Smooth muscle cell of the brain vasculature (primary cell): ENCODE measurements around the gene NME1.
"Not testable (repeated sequence)": the region's sequence is repeated elsewhere in the genome, so short reads cannot be mapped to it uniquely, and the experiment has no call there.

Experiments
- DNase-seq: peaks from one replicate; pipeline ENCODE4 v3.0.0-alpha.2; 2012; ENCODE audit warnings: low read depth, low spot score

NME1 gene

GRCh38 chr17:51153210-51154072 is at the start of gene NME1:
Gene NME1, plus strand, starts transcription at chr17:51153559. Its CDS starts 2,096 bp downstream, at chr17:51155655.
- peak; percentile 98 for DNase-seq

GRCh38 chr17:51107778-51108177 is 45.6 kb upstream of the NME1 start:
- no peak for DNase-seq

GRCh38 chr17:51112303-51113222 is 40.8 kb upstream of the NME1 start:
- DNase-seq, result not testable (repeated sequence)

- no peak for DNase-seq
Measured at GRCh38 chr17:51115179-51115578, 38.2 kb upstream of the NME1 start.

- no peak for DNase-seq
Measured at GRCh38 chr17:51118330-51119195, 34.8 kb upstream of the NME1 start.

- DNase-seq, result peak; percentile 24
Measured at GRCh38 chr17:51119415-51120356, 33.7 kb upstream of the NME1 start.

- DNase-seq, result peak; percentile 12
Measured at GRCh38 chr17:51120357-51120738, 33.0 kb upstream of the NME1 start.

GRCh38 chr17:51120739-51121619 is 32.4 kb upstream of the NME1 start, which contains the start of gene SPAG9:
Gene SPAG9, minus strand, starts transcription at chr17:51120868. Its CDS starts 212 bp downstream, at chr17:51120656.
- DNase-seq, result peak; percentile 89

GRCh38 chr17:51121620-51122472 is 31.5 kb upstream of the NME1 start:
- DNase-seq, result peak; percentile 70

- DNase-seq, result not testable (repeated sequence)
Measured at GRCh38 chr17:51122473-51123115, 30.8 kb upstream of the NME1 start.

GRCh38 chr17:51124640-51125503 is 28.5 kb upstream of the NME1 start:
- no peak for DNase-seq

GRCh38 chr17:51128076-51128475 is 25.3 kb upstream of the NME1 start:
- no peak for DNase-seq

GRCh38 chr17:51132964-51133319 is 20.4 kb upstream of the NME1 start:
- DNase-seq, result no peak

GRCh38 chr17:51133365-51133764 is 20.0 kb upstream of the NME1 start:
- DNase-seq, result no peak

GRCh38 chr17:51135956-51136355 is 17.4 kb upstream of the NME1 start:
- DNase-seq, result no peak

GRCh38 chr17:51142597-51142996 is 10.8 kb upstream of the NME1 start:
- no peak for DNase-seq
